Thoracic aorta (tissue), 2 donors: ENCODE results near the gene SPRR3. TPM values are rescaled to one million over a fixed set of nuclear protein-coding genes. Genes with fewer than 3 reads are reported as not detected.

Experiments used
- ATAC-seq: fragments of 150-250 bp; one replicate; pipeline ENCODE4 v1.8.0; 2017; ENCODE audit warnings: low read depth; ENCODE audit not compliant: insufficient number of reproducible peaks, low FRiP score
- DNase-seq: peaks from one replicate; pipeline ENCODE4 v3.0.0-alpha.2; 2020; ENCODE audit warnings: low spot score
- H3K27ac ChIP-seq, 2 donors: fragments of 200-600 bp; sonication (generic); 1 replicate in 1 of 2; 2 replicates in 1 of 2; pipeline ENCODE4 v1.5.1; 2016; ENCODE audit warnings: mild to moderate bottlenecking in 2 of 2, moderate library complexity in 2 of 2
- H3K27me3 ChIP-seq: fragments of 200-600 bp; sonication (generic); replicated peaks from 2 replicates; pipeline ENCODE4 v1.6.0; 2016; ENCODE audit warnings: mild to moderate bottlenecking; ENCODE audit not compliant: insufficient read depth
- H3K36me3 ChIP-seq: fragments of 200-600 bp; sonication (generic); one replicate; pipeline ENCODE4 v1.5.1; 2016
- H3K4me1 ChIP-seq, 2 donors: fragments of 200-600 bp; sonication (generic); 1 replicate in 1 of 2; 2 replicates in 1 of 2; pipeline versions ENCODE4 v1.5.1 to v1.6.0; 2016; ENCODE audit warnings: low read depth in 2 of 2, mild to moderate bottlenecking in 1 of 2; ENCODE audit not compliant: control insufficient read depth in 1 of 2
- H3K4me3 ChIP-seq: fragments of 200-600 bp; sonication (generic); 2 replicates; pipeline ENCODE4 v1.5.1; 2016; ENCODE audit warnings: mild to moderate bottlenecking
- H3K9me3 ChIP-seq: fragments of 200-600 bp; sonication (generic); 2 replicates; pipeline ENCODE4 v1.5.1; 2016
- total RNA-seq, 2 donors: library from RNA; depleted of rRNA; stranded (reverse); fragments of >200 nt; gene quantifications; one replicate each; pipeline versions ENCODE4 v1.1.0 to v1.2.3, GENCODE V29; 2016
- TF ChIP-seq, protein P1 (sequence below): fragments of 200-600 bp; sonication (generic); IDR thresholded peaks from one replicate; pipeline ENCODE4 v1.5.1; 2019; ENCODE audit warnings: antibody characterized with exemption

The SPRR3 gene
- total RNA-seq, 2 donors from 2014 or later: not detected

DNA sequence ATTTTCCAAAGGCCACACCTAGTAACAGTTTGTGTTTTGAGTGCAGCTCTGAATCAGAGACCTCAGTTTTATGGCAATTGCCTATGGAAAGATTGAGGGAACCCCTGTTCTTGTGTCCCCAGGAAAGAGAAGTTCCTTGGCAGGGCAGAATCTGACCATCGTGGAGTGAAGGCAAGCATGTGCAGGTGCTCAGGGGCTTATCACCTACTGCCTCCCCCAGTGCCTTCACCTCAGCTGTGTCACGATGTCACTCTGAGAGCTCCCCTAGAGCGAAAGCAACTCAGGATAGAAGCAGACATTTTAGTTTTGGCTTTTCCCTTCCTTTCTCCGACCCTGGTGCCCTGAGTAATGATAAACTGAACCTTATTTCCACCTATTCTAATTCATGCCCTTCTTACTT lies 19.5 kb upstream of the SPRR3 start:
- H3K27me3 ChIP-seq: no peaks in the 10 kb centered on the region
- H3K9me3 ChIP-seq: no peaks in the 10 kb centered on the region
- no peaks in the 10 kb centered on the region for H3K4me1 ChIP-seq
- H3K36me3 ChIP-seq: no peaks in the 10 kb centered on the region
- DNase-seq: no peak
- H3K4me3 ChIP-seq: no peak overlapping the region
- no peak overlapping the region for H3K27ac ChIP-seq
- TF ChIP-seq, protein P1, sequence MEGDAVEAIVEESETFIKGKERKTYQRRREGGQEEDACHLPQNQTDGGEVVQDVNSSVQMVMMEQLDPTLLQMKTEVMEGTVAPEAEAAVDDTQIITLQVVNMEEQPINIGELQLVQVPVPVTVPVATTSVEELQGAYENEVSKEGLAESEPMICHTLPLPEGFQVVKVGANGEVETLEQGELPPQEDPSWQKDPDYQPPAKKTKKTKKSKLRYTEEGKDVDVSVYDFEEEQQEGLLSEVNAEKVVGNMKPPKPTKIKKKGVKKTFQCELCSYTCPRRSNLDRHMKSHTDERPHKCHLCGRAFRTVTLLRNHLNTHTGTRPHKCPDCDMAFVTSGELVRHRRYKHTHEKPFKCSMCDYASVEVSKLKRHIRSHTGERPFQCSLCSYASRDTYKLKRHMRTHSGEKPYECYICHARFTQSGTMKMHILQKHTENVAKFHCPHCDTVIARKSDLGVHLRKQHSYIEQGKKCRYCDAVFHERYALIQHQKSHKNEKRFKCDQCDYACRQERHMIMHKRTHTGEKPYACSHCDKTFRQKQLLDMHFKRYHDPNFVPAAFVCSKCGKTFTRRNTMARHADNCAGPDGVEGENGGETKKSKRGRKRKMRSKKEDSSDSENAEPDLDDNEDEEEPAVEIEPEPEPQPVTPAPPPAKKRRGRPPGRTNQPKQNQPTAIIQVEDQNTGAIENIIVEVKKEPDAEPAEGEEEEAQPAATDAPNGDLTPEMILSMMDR: no peak
- no peak for ATAC-seq

DNA sequence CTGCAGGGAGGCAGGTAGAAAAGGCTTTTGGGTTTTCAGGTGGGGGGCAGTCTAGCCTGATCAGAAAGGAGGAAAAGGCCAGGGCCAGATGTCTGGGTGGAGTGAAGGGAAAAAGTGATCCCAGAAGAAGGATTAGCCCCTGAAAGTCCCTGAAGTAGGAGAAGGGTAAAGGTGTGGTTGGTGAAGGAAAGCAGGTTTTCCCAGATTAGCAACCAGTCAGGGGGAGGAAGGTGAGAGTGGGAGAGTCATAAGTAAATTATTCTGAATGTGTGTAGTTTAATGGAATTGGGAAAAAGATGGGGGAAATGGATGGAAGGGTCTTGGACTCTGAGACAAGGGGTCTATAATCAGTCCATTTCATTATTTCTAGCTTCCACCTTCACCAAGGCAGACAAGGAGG lies 18.3 kb upstream of the SPRR3 start:
- Histone ChIP-seq H3K9me3 (no peaks in the 10 kb centered on the region), H3K4me3 (no peak overlapping the region), H3K4me1 (no peaks in the 10 kb centered on the region), H3K27ac (no peak overlapping the region), H3K36me3 (no peaks in the 10 kb centered on the region), H3K27me3 (no peaks in the 10 kb centered on the region)
- TF ChIP-seq, protein P1: no peak
- ATAC-seq: no peak
- no peak for DNase-seq

DNA sequence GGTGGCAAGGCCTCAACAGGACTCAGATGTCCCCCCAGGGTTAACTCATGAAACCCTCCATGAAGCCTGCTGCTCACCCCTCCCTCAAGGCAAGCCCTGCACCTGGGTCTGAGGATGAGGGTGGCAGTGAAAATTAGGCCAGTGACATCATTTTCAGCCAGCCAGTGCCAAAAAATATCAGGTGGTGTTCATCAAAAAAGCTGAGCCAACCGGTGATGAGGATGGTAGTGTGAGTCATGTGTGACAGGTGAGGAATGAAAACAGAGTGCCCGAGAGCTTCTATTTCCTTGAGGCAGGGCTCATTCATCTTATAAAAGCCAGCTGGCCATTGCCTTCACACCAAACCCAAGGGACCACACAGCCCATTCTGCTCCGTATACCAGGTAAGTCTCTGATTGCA lies 17.8 kb upstream of the SPRR3 start, which contains the start of gene SPRR1A:
SPRR1A (plus strand) TSS at position 339 of the 400 bp plus-strand sequence. CDS start 1,150 bp downstream, outside the sequence.
- ATAC-seq: no peak
- Histone ChIP-seq H3K9me3 (no peaks in the 10 kb centered on the region), H3K36me3 (no peaks in the 10 kb centered on the region), H3K4me1 (no peaks in the 10 kb centered on the region), H3K27me3 (no peaks in the 10 kb centered on the region), H3K4me3 (no peak within 1 kb of the TSS), H3K27ac (no peak within 1 kb of the TSS)
- TF ChIP-seq, protein P1: no peak
- no peak for DNase-seq

DNA sequence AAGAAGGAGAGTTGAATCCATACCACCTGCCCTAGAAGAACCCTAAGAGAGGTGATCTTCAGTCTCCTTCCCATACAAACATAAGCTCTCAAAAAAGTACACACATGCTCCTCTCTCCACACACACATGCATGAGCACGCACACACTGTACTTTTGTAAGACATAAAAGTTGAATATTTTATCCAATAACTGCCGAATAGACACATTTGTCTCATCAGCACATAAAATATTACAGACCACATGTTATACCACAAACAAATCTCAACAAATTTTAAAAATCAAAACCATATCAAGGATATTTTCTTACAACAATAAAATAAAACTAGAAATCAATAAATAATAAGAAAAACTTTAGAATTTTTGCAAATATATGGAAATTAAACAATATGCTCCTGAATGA lies 15.0 kb upstream of the SPRR3 start:
- ATAC-seq (no peak), DNase-seq (no peak)
- no peaks in the 10 kb centered on the region for H3K36me3 ChIP-seq
- H3K27me3 ChIP-seq: no peaks in the 10 kb centered on the region
- TF ChIP-seq, protein P1: no peak
- H3K9me3 ChIP-seq: no peaks in the 10 kb centered on the region
- no peak overlapping the region for H3K4me3 ChIP-seq
- no peaks in the 10 kb centered on the region for H3K4me1 ChIP-seq
- no peak overlapping the region for H3K27ac ChIP-seq

DNA sequence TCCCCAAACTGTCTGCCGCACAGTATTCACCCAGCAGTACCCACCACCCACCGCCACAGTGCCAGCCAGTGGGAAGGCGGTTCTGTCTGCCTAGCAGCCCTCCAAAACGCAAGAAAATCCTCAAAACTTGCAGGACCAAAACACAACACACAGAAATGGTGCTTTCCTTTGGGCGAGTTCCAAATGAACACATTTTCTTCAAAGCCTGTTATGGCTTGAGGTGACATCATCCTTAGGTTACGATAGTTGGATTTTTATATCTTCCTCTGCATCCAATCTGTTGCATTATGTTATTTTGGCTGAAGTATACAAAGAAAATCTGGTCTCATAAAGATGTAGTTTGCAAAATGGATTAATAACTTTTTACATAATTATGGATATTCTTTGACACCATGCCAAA lies 8.4 kb upstream of the SPRR3 start:
- DNase-seq (no peak), ATAC-seq (no peak)
- no peaks in the 10 kb centered on the region for H3K27me3 ChIP-seq
- H3K36me3 ChIP-seq: no peaks in the 10 kb centered on the region
- TF ChIP-seq, protein P1: no peak
- peaks cover 4% of the 10 kb centered on the region for H3K9me3 ChIP-seq
- H3K27ac ChIP-seq: no peak overlapping the region
- no peak overlapping the region for H3K4me3 ChIP-seq
- no peaks in the 10 kb centered on the region for H3K4me1 ChIP-seq
